ENCODE measurements around the gene METTL16. TPM values are rescaled to one million over a fixed set of nuclear protein-coding genes. Genes with fewer than 3 reads are reported as not detected.

The METTL16 gene
- total RNA-seq, 1 donor from 2014 or later, result 25.3 TPM

GRCh38 chr17:2397247-2398171, 114.2 kb downstream of the METTL16 start:
- no peak for DNase-seq (ENCODE audit: low spot score)

DNA sequence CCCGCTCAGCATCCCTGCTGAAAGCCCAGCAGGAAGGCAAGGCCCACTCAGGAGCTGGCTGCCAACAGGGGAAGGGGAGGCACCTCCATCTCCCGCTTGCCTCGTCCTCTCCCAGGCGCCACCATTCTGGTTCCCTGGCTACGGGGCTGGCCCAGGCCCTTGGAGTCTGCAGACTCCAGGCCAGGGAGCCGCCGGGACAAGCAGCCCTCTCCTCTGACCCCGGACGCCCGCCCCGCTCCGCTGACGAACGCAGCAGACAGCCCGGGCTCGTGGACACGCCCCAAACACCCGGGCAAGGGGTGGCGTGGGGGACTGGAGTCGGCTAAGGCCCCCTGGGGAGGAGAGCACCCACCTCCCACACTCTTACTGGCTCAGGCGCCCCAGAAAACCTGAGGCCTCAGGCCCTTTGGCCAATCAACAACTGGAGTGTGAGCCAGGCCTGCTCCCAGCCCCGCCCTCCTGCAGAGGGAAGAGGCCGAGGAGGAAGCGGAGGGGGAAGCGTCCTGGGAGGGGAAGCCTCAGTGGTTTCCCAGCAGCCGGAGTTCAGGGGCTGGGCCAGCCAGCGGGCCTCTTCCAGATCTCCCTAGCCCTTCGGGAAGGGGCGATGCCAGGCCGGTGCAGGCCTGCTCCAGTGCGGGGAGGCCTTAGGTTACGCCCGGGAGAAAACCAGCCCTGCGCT, 115.0 kb downstream of the METTL16 start:
- peak; percentile 98 for DNase-seq (ENCODE audit: low spot score)

DNA sequence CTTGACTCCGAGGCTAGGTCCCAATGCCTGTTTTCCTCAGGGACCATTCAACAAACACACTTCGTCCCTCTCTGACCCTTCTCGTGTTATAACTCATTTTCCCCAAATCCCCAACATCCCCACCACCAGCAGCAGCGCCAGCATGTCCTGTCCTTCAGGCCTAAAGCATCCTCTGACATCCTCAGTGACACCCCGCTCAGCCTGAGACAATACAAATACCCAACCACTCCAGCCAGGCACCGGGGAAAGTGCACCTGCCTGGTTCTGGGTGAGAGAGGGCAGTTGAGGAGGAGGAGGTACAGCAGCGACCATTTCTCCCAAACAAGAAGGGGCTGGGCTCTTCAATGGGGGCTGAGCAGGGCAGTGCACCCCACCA, 115.5 kb downstream of the METTL16 start:
- no peak for DNase-seq (ENCODE audit: low spot score)

DNA sequence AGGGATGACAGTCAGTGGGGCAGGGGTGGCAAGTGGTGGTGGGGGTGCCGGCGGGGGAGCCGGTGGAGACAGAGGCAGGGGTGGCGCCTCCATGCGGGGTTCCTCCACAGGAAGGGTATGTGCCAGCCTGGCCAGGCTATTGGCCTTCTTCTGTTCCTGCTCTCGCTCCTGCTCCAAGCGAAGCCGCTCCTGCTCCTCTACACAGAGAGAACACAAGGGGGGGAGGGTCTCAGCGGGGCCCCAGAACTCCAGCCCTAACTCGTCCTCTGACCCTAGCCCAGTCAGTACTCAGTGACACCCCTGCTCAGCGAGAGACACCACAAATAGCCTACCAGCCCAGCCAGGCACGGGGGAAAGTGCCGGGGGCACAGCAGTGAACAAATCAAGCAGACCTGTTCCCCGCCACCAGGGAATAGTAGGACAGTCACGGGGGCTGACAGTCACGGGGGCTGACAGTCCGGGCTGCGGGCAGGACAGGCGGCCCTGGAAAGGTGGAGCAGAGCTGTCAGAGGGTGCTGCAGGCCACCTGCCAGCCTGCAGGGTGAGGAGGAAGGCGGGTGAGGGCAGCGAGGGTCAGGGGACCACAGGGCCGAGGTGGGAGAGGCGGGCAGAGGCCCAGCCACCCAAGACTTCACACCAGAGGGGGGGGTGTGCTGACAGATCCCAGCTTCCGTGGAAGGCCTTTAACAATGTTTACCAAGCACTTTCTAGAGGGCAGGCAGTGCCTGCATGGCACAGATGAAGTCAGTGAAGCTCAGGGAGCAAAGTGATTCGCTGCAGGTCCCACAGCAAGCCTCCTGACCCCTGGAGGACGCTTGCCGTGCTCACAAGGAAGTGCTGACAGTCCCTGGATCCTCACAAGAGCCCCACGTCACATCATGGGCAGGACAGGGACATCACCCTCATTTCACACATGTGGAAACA, 116.2 kb downstream of the METTL16 start:
- DNase-seq (ENCODE audit: low spot score), result no peak

- DNase-seq (ENCODE audit: low spot score), result no peak
Measured at GRCh38 chr17:2394775-2395201, 116.9 kb downstream of the METTL16 start.

DNA sequence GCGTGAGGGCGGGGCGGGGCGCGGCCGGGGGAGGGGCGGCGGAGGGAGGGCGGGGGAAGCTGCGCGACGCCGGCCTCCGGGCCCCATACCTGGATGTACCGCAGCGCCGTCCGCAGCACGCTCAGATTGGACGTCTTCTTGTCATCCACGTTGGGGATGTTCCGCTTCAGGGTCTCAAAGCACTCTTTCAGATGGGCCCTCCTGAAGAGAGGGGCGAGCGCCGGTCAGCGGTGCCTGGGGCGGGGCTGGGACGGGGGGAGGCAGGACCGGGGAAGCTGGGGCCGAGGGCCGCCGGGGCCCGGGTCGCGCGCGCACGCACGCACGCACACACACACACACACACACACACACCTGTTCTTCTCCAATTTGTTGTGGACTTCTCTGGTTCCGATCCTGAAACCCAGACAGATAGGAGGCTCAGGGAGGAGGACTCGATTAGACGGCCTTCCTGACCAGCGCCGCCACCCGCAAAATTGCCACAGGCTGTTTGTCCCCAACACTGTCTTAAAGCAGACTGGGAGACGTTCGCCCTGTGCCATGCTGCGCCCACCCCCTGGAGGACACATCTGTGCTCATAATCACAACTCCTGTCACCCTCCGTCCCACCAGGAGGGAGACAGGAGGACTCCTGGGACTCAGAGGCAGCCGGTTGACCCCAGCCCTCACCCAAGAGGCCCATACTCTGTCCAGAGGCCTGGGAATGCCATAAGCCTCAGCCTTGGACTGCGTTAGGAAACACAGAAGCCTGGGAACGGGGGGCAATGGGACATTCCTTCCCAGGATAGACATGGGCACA, 117.5 kb downstream of the METTL16 start:
- no peak for DNase-seq (ENCODE audit: low spot score)

- DNase-seq (ENCODE audit: low spot score), result peak; percentile 97
Measured at GRCh38 chr17:2393174-2393953, 118.3 kb downstream of the METTL16 start.

DNA sequence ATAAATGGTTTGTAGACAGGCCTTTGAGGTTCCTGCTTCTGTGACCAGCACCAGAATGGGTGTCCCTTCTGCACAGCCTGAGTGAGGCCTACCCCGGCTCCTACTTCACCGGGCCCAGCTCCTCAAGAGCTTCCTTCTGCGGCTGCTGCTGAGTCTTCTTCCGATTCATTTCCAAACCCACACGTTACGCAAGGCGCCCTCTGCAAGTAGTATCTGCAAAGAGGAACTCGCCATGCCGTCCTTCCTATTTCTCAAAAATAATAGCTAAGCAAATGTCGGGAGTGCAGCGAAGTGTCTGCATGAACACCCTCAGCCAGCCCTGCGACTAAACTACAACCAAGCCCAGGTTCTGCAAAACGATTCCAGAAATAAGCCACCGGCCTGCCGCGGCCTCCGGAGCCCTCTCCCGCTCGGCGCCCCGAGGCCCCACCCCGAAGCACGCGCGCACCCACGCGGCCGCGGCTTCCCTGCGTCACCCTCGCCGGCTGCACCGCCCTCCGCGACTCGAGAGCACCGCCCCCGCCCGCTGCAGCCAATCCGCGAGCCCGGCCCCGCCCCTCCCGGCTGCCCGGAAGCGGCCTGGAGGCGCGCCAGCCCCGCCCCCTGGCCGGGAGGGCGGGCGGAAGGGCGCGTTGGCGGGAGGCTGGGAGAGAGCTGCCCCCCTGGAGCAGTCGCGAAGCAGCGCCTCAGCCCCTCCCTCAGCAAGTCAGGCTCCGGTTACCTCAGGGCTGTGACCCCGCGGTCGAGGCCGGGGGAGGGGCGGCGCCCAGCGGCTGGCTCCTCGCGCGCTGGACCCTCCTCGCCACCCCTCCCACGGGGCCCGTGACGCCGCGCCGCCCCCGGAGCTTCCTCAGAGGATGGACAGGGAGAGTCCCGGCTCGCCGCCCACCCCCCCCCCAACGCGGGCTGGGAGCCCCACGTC, 119.2 kb downstream of the METTL16 start:
- DNase-seq (ENCODE audit: low spot score), result peak; percentile 100

DNA sequence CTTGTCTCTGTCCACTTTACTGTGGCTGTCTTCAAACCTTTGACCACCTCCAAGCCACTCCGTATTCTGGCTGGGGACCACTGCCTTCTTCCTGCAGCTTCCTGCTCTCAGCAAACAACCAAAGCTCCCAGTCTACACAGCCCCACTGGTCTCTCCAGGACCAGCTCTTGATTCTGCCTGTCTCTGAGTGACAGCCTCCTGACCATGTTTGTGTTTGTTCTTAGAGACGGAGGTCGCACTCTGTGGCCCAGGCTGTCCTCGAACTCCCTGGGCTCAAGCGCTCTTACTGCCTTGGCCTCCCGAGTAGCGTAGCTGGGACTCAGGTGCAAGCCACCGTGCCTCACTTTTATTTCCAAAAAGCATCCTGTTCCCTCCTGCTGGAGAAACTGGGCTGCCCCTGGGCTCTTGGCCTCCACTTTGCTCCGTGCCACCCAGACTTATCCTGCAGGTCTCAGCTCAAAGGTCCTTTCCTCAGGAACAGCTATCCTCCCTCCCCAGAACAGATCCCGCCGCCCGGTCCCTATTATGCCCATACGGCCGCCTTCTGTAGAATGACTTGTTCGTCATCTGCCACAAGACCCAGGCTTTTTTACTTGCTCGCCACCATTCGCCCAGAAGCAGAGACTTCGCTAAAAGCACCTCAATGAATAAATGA, 120.0 kb downstream of the METTL16 start:
- DNase-seq (ENCODE audit: low spot score), result no peak

- no peak for DNase-seq (ENCODE audit: low spot score)
Measured at GRCh38 chr17:2390199-2390836, 121.4 kb downstream of the METTL16 start.

- no peak for DNase-seq (ENCODE audit: low spot score)
Measured at GRCh38 chr17:2388683-2389055, 123.0 kb downstream of the METTL16 start.

- no peak for DNase-seq (ENCODE audit: low spot score)
Measured at GRCh38 chr17:2388020-2388682, 123.5 kb downstream of the METTL16 start.

GRCh38 chr17:2387086-2388019, 124.3 kb downstream of the METTL16 start:
- no peak for DNase-seq (ENCODE audit: low spot score)

- no peak for DNase-seq (ENCODE audit: low spot score)
Measured at GRCh38 chr17:2386400-2387085, 125.1 kb downstream of the METTL16 start.
